Cardiac fibroblast (primary cell): ENCODE data around the gene GTPBP6.

ENCODE experiments used
- DNase-seq, 2 donors: peaks; one replicate each; pipeline versions ENCODE4 v3.0.0 to v3.0.0-alpha.2; 2010; ENCODE audit warnings: low read depth in 2 of 2
- H3K4me3 ChIP-seq, 2 donors: replicated peaks in 1 of 2; 1 replicate in 1 of 2; 2 replicates in 1 of 2; pipeline ENCODE4 v1.5.1; 2011; ENCODE audit warnings: low read depth in 2 of 2, low read length in 2 of 2, mild to moderate bottlenecking in 2 of 2, moderate library complexity in 1 of 2
- CTCF ChIP-seq: IDR thresholded peaks from one replicate; pipeline ENCODE4 v1.5.1; 2011; ENCODE audit warnings: low read depth, mild to moderate bottlenecking, low read length, inconsistent platforms

The GTPBP6 gene

GRCh38 chrX:346034-346813, 27.6 kb upstream of the GTPBP6 start:
- no peak for DNase-seq
- H3K4me3 ChIP-seq, result no peak overlapping the region
- TF ChIP-seq CTCF, result no peak

- no peak for DNase-seq
- H3K4me3 ChIP-seq, result no peak overlapping the region
- no peak for TF ChIP-seq CTCF
Measured at GRCh38 chrX:345020-345925, 26.7 kb upstream of the GTPBP6 start.

- no peak for DNase-seq
- no peak for TF ChIP-seq CTCF
- H3K4me3 ChIP-seq, result no peak overlapping the region
Measured at GRCh38 chrX:344371-344901, 25.8 kb upstream of the GTPBP6 start.

- H3K4me3 ChIP-seq, result no peak overlapping the region
- DNase-seq, result no peak
- TF ChIP-seq CTCF, result no peak
Measured at GRCh38 chrX:341541-342101, 23.0 kb upstream of the GTPBP6 start.

GRCh38 chrX:340641-341423, 22.2 kb upstream of the GTPBP6 start:
- no peak for DNase-seq
- no peak overlapping the region for H3K4me3 ChIP-seq
- TF ChIP-seq CTCF, result no peak

GRCh38 chrX:340121-340520, 21.5 kb upstream of the GTPBP6 start:
- no peak for TF ChIP-seq CTCF
- no peak for DNase-seq
- no peak overlapping the region for H3K4me3 ChIP-seq
